PC-3 (cell line): Measurements from ENCODE around the gene EIF5. TPM values are rescaled to one million over a fixed set of nuclear protein-coding genes. Genes with fewer than 3 reads are reported as not detected.

ENCODE experiments used
- ATAC-seq: fragments of 200-7000 bp; cut with Tn5 transposase; 2 replicates; pipeline ENCODE4 v1.9.1; 2020; ENCODE audit warnings: mild to moderate bottlenecking, moderate library complexity
- BruUV-seq: library from RNA; stranded (reverse); fragments of 400-500 nt; replicated peaks from 2 replicates; lab custom pipeline; 2021; lab: Mats Ljungman, UMichigan
- CTCF ChIA-PET: fragments of 300-600 bp; sonication (Branson Sonifier 250); formaldehyde crosslinking; loops from one replicate; lab custom pipeline; 2022; ENCODE audit warnings: antibody characterized with exemption; lab: Charles Lee
- POLR2A ChIA-PET: fragments of 300-600 bp; sonication (Branson Sonifier 250); formaldehyde crosslinking; loops from one replicate; lab custom pipeline; 2022; ENCODE audit warnings: antibody characterized with exemption; ENCODE audit not compliant: unreplicated experiment; lab: Charles Lee
- DNase-seq: peaks from one replicate; pipeline ENCODE4 v3.0.0-alpha.2; 2015
- H2AFZ ChIP-seq: fragments of 300-600 bp; sonication (generic); 2 replicates; pipeline ENCODE4 v1.6.0; 2016; ENCODE audit warnings: antibody characterized with exemption, low read length
- H3F3A ChIP-seq: fragments of 300-600 bp; sonication (generic); one replicate; pipeline ENCODE4 v1.6.0; 2017; ENCODE audit warnings: antibody characterized with exemption, low read length, control low read depth, mild to moderate bottlenecking; ENCODE audit not compliant: unreplicated experiment
- H3K27ac ChIP-seq: fragments of 300-600 bp; sonication (generic); 2 replicates; pipeline ENCODE4 v1.5.1; 2016; ENCODE audit warnings: mild to moderate bottlenecking, low read length
- H3K27me3 ChIP-seq: fragments of 300-600 bp; sonication (generic); 2 replicates; pipeline ENCODE4 v1.6.1; 2016; ENCODE audit warnings: low read length, mixed read lengths
- H3K36me3 ChIP-seq: fragments of 300-600 bp; sonication (generic); 2 replicates; pipeline ENCODE4 v1.6.1; 2016; ENCODE audit warnings: low read depth, mixed run types, low read length, mixed read lengths
- H3K4me1 ChIP-seq: fragments of 300-600 bp; sonication (generic); 2 replicates; pipeline ENCODE4 v1.5.1; 2016; ENCODE audit warnings: low read length; ENCODE audit not compliant: insufficient read depth
- H3K4me2 ChIP-seq: fragments of 300-600 bp; sonication (generic); 2 replicates; pipeline ENCODE4 v1.6.0; 2016; ENCODE audit warnings: low read length
- H3K4me3 ChIP-seq: fragments of 300-600 bp; sonication (generic); 2 replicates; pipeline ENCODE4 v1.5.1; 2016; ENCODE audit warnings: mild to moderate bottlenecking, low read length, mixed read lengths
- H3K79me2 ChIP-seq: fragments of 300-600 bp; sonication (generic); 2 replicates; pipeline ENCODE4 v1.6.1; 2017; ENCODE audit warnings: low read length, mixed read lengths
- H3K9ac ChIP-seq: fragments of 300-600 bp; sonication (generic); 2 replicates; pipeline ENCODE4 v1.6.0; 2016; ENCODE audit warnings: mild to moderate bottlenecking, low read length
- H3K9me2 ChIP-seq: fragments of 300-600 bp; sonication (generic); replicated peaks from 2 replicates; pipeline ENCODE4 v1.6.1; 2016; ENCODE audit warnings: mixed run types, low read length, mixed read lengths
- H3K9me3 ChIP-seq: fragments of 300-600 bp; sonication (generic); 2 replicates; pipeline ENCODE4 v1.6.1; 2016; ENCODE audit warnings: low read length, mixed read lengths
- H4K20me1 ChIP-seq: fragments of 300-600 bp; sonication (generic); 2 replicates; pipeline ENCODE4 v1.6.1; 2016; ENCODE audit warnings: low read length, mixed read lengths
- EZH2 ChIP-seq: fragments of 300-600 bp; sonication (generic); IDR thresholded peaks from one replicate; pipeline ENCODE4 v1.6.1; 2017; ENCODE audit warnings: antibody characterized with exemption, mild to moderate bottlenecking, low read length; ENCODE audit not compliant: unreplicated experiment
- EZH2phosphoT487 ChIP-seq: fragments of 300-600 bp; sonication (generic); IDR thresholded peaks from 2 replicates; pipeline ENCODE4 v1.6.1; 2018; ENCODE audit warnings: mild to moderate bottlenecking, antibody characterized with exemption, low read length, borderline replicate concordance
- intact Hi-C: fragments of 100-400 bp; cut with micrococcal nuclease; formaldehyde crosslinking; loops from 2 replicates; pipeline ENCODE4 v1.9.0; 2023
- total RNA-seq: library from RNA; depleted of rRNA; stranded (reverse); fragments of >200 nt; gene quantifications from 2 replicates; pipeline ENCODE4 v1.2.3, GENCODE V29; 2014
- TF ChIP-seq, protein P1 (sequence below): fragments of 300-600 bp; sonication (generic); conservative IDR thresholded peaks from 2 replicates; pipeline ENCODE4 v1.5.1; 2017; ENCODE audit warnings: antibody characterized with exemption, low read depth, mild to moderate bottlenecking, low read length

The EIF5 gene
- total RNA-seq, 1 experiment from 2014 or later = 216 TPM

DNA sequence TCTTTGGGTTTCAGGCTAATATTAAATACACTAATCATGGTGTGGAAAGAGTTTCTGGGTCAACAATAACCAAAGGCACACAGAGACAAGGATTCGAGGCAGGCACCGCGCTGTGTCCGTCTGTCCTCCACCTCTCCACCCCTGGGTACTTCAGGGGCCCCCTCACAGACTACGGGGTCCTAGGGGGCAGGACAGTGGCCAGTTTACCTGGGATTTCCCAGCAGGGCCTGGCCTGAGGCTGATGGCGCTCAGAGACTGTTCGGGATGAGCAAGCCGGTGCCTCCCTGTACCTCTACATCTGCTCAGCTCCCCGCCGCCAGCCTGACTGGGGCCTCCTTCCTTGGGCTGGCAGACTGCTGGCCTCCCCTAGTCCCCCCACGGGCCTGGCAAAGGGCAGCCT lies 18.1 kb upstream of the EIF5 start:
- DNase-seq = no peak
- CTCF ChIA-PET = no interaction called here
- Histone ChIP-seq H3K4me2 (no peak overlapping the region), H3K79me2 (no peaks in the 10 kb centered on the region), H3K4me1 (no peaks in the 10 kb centered on the region), H3K4me3 (no peak overlapping the region), H4K20me1 (no peaks in the 10 kb centered on the region), H3K9me3 (no peaks in the 10 kb centered on the region), H3K9ac (no peak overlapping the region), H3K9me2 (no peaks in the 10 kb centered on the region), H3K27ac (no peak overlapping the region), H3F3A (no peaks in the 10 kb centered on the region), H3K27me3 (no peaks in the 10 kb centered on the region), H3K36me3 (no peaks in the 10 kb centered on the region), H2AFZ (no peak overlapping the region)
- intact Hi-C loops = no loop called here
- ATAC-seq = no peak
- POLR2A ChIA-PET = no interaction called here
- no peak for TF ChIP-seq EZH2phosphoT487
- TF ChIP-seq EZH2 = no peak
- TF ChIP-seq, protein P1, sequence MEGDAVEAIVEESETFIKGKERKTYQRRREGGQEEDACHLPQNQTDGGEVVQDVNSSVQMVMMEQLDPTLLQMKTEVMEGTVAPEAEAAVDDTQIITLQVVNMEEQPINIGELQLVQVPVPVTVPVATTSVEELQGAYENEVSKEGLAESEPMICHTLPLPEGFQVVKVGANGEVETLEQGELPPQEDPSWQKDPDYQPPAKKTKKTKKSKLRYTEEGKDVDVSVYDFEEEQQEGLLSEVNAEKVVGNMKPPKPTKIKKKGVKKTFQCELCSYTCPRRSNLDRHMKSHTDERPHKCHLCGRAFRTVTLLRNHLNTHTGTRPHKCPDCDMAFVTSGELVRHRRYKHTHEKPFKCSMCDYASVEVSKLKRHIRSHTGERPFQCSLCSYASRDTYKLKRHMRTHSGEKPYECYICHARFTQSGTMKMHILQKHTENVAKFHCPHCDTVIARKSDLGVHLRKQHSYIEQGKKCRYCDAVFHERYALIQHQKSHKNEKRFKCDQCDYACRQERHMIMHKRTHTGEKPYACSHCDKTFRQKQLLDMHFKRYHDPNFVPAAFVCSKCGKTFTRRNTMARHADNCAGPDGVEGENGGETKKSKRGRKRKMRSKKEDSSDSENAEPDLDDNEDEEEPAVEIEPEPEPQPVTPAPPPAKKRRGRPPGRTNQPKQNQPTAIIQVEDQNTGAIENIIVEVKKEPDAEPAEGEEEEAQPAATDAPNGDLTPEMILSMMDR = no peak
- BruUV-seq = no TSS peak

DNA sequence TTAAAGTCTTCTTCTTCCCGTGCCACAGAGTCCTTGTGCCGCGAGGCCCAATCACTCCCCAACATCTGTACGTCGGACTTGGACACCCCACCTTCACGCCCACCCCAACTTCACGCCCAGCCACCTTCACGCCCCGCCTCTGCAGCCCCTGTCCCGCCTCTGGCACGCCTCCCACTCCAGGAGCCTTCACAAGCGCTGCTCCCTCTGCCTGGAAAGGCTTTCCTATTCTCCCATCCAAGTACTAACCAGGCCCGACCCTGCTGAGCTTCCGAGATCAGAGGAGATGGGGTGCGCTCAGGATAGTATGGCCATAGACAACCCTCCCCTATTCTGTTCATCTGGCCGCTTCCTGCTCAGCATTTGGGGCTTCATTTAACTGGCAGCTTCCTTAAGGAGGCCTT lies 17.3 kb upstream of the EIF5 start:
- intact Hi-C loops = no loop called here
- H3K4me2 ChIP-seq = no peak overlapping the region
- POLR2A ChIA-PET = no interaction called here
- no peaks in the 10 kb centered on the region for H3K9me2 ChIP-seq
- no peak overlapping the region for H3K9ac ChIP-seq
- no peak for TF ChIP-seq EZH2
- TF ChIP-seq, protein P1 = no peak
- no peak for TF ChIP-seq EZH2phosphoT487
- ATAC-seq = no peak
- no peaks in the 10 kb centered on the region for H4K20me1 ChIP-seq
- H3K9me3 ChIP-seq = no peaks in the 10 kb centered on the region
- H3F3A ChIP-seq = no peaks in the 10 kb centered on the region
- H3K79me2 ChIP-seq = no peaks in the 10 kb centered on the region
- H3K4me1 ChIP-seq = no peaks in the 10 kb centered on the region
- CTCF ChIA-PET = no interaction called here
- no TSS peak for BruUV-seq
- H3K27me3 ChIP-seq = no peaks in the 10 kb centered on the region
- no peak for DNase-seq
- H3K27ac ChIP-seq = no peak overlapping the region
- no peaks in the 10 kb centered on the region for H3K36me3 ChIP-seq
- no peak overlapping the region for H2AFZ ChIP-seq
- no peak overlapping the region for H3K4me3 ChIP-seq

DNA sequence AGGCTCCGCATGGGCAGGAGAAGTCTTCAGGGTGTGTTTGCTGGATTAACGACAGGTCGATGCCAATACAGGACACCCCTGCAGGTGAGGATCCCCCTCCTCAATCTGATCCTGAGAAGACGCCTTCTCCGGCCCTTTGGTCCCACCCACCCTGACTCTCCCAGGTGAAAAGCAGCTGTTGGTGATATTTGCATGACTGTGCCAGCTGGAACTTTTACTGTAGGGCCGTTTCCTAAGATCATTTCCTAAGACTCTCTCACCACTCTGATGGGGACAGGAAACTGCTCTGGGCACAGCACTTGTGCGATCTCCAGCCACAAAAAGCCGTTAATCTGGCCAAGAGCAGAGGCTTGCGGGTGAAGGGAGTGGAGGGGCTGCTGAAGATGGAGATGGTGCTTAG lies 16.8 kb upstream of the EIF5 start:
- intact Hi-C loops = no loop called here
- Histone ChIP-seq H3K9me3 (no peaks in the 10 kb centered on the region), H3K9me2 (no peaks in the 10 kb centered on the region), H4K20me1 (no peaks in the 10 kb centered on the region), H3K27me3 (no peaks in the 10 kb centered on the region), H3F3A (no peaks in the 10 kb centered on the region), H3K36me3 (no peaks in the 10 kb centered on the region), H3K79me2 (no peaks in the 10 kb centered on the region), H3K9ac (no peak overlapping the region), H3K4me1 (no peaks in the 10 kb centered on the region), H3K4me3 (no peak overlapping the region), H2AFZ (no peak overlapping the region), H3K27ac (no peak overlapping the region), H3K4me2 (no peak overlapping the region)
- TF ChIP-seq EZH2phosphoT487 (no peak), EZH2 (no peak)
- TF ChIP-seq, protein P1 = no peak
- CTCF ChIA-PET = no interaction called here
- BruUV-seq = no TSS peak
- DNase-seq (no peak), ATAC-seq (no peak)
- POLR2A ChIA-PET = no interaction called here
